GM12878 (cell line): ENCODE data around the gene TRIM60. TPM values are rescaled to one million over a fixed set of nuclear protein-coding genes. Genes with fewer than 3 reads are reported as not detected.

ENCODE experiments used
- ATAC-seq: fragments of 200-7000 bp; cut with Tn5 transposase; 3 replicates; pipeline ENCODE4 v1.9.1; 2020; ENCODE audit warnings: mild to moderate bottlenecking, moderate library complexity
- BruUV-seq: library from RNA; stranded (reverse); fragments of 400-500 nt; replicated peaks from 2 replicates; lab custom pipeline; 2021; lab: Mats Ljungman, UMichigan
- CTCF ChIA-PET: fragments of 300-600 bp; sonication (Branson Sonifier 250); formaldehyde crosslinking; extraction: SDS; loops from one replicate; lab custom pipeline; 2021; ENCODE audit warnings: inconsistent platforms; lab: Yijun Ruan, JAX
- POLR2A ChIA-PET: fragments of 350-600 bp; formaldehyde crosslinking; extraction: SDS; loops from one replicate; lab custom pipeline; 2021; ENCODE audit warnings: inconsistent platforms; lab: Charles Lee
- RAD21 ChIA-PET: fragments of 300-600 bp; sonication (Branson Sonifier 250); formaldehyde crosslinking; loops from one replicate; lab custom pipeline; 2023; ENCODE audit warnings: antibody characterized with exemption; ENCODE audit not compliant: unreplicated experiment; lab: Charles Lee
- SMC1A ChIA-PET: fragments of 300-600 bp; sonication (Branson Sonifier 250); formaldehyde crosslinking; loops from one replicate; lab custom pipeline; 2023; ENCODE audit not compliant: unreplicated experiment, uncharacterized antibody; lab: Charles Lee
- DNase-seq: peaks from one replicate; pipeline ENCODE4 v3.0.0-alpha.2; 2011; ENCODE audit warnings: low read depth, low spot score
- FAIRE-seq: peaks from 3 replicates; lab custom pipeline; 2011; peaks lifted over from hg19 to GRCh38; lab: Jason Lieb, UNC
- H2AFZ ChIP-seq: 2 replicates; pipeline ENCODE4 v1.6.0; 2011; ENCODE audit warnings: low read depth, low read length, control low read depth; ENCODE audit not compliant: control insufficient read depth
- H3K27ac ChIP-seq: 2 replicates; pipeline ENCODE4 v1.5.1; 2011; ENCODE audit warnings: control low read depth; ENCODE audit not compliant: control insufficient read depth, insufficient read depth
- H3K27me3 ChIP-seq, 2 experiments: replicated peaks in 1 of 2; 2 replicates each; pipeline versions ENCODE4 v1.6.0 to v1.6.1; 2011; ENCODE audit warnings: low read length in 1 of 2; ENCODE audit not compliant: control insufficient read depth in 2 of 2, insufficient read depth in 2 of 2
- H3K36me3 ChIP-seq, 2 experiments: 2 replicates each; pipeline ENCODE4 v1.5.1; 2011; ENCODE audit warnings: low read length in 1 of 2; ENCODE audit not compliant: control insufficient read depth in 2 of 2, insufficient read depth in 2 of 2
- H3K4me1 ChIP-seq: 2 replicates; pipeline ENCODE4 v1.6.1; 2011; ENCODE audit warnings: mild to moderate bottlenecking, low read length, moderate library complexity, mixed read lengths; ENCODE audit not compliant: control insufficient read depth, insufficient read depth
- H3K4me2 ChIP-seq: 2 replicates; pipeline ENCODE4 v1.6.0; 2011; ENCODE audit warnings: control low read depth; ENCODE audit not compliant: control insufficient read depth, insufficient read depth
- H3K4me3 ChIP-seq: fragments of 200-600 bp; sonication (generic); 2 replicates; pipeline ENCODE4 v1.5.1; 2016
- H3K79me2 ChIP-seq: 2 replicates; pipeline ENCODE4 v1.6.0; 2011; ENCODE audit warnings: low read length; ENCODE audit not compliant: control insufficient read depth, insufficient read depth
- H3K9ac ChIP-seq: 2 replicates; pipeline ENCODE4 v1.8.0; 2011; ENCODE audit warnings: low read length, control low read depth, mixed read lengths; ENCODE audit not compliant: control insufficient read depth, insufficient read depth
- H3K9me3 ChIP-seq: replicated peaks from 3 replicates; pipeline ENCODE4 v1.5.1; 2011; ENCODE audit warnings: mild to moderate bottlenecking, low read length; ENCODE audit not compliant: control insufficient read depth, insufficient read depth
- H4K20me1 ChIP-seq: 2 replicates; pipeline ENCODE4 v1.6.0; 2011; ENCODE audit not compliant: control insufficient read depth, insufficient read depth
- BCL11A ChIP-seq: IDR thresholded peaks from 2 replicates; pipeline ENCODE4 v1.6.1; 2011; ENCODE audit warnings: low read depth, low read length
- CBX3 ChIP-seq: fragments of 200-600 bp; sonication (generic); IDR thresholded peaks from 2 replicates; pipeline ENCODE4 v1.6.1; 2016; ENCODE audit warnings: low read depth, borderline replicate concordance
- CREB1 ChIP-seq: IDR thresholded peaks from 2 replicates; pipeline ENCODE4 v1.6.1; 2012; ENCODE audit warnings: low read depth, mild to moderate bottlenecking, inconsistent platforms
- HDAC2 ChIP-seq: fragments of 200-600 bp; sonication (generic); IDR thresholded peaks from 2 replicates; pipeline ENCODE4 v1.6.1; 2017
- HDAC6 ChIP-seq: fragments of 200-600 bp; sonication (generic); IDR thresholded peaks from one replicate; pipeline ENCODE4 v1.8.0; 2017; ENCODE audit warnings: antibody characterized with exemption; ENCODE audit not compliant: unreplicated experiment
- NFXL1 ChIP-seq: fragments of 450-650 bp; IDR thresholded peaks from 2 replicates; pipeline ENCODE4 v1.6.1; 2017; ENCODE audit warnings: antibody characterized with exemption, mild to moderate bottlenecking, borderline replicate concordance
- NFYB ChIP-seq: IDR thresholded peaks from 2 replicates; pipeline ENCODE4 v1.6.1; 2011; ENCODE audit warnings: low read depth, mild to moderate bottlenecking, low read length, improper control_type of control experiment, moderate library complexity; ENCODE audit not compliant: insufficient read depth
- POLR2AphosphoS2 ChIP-seq: IDR thresholded peaks from 2 replicates; pipeline ENCODE4 v1.6.1; 2011; ENCODE audit warnings: low read depth, mild to moderate bottlenecking, low read length, improper control_type of control experiment, moderate library complexity
- POLR2AphosphoS5 ChIP-seq: IDR thresholded peaks from 2 replicates; pipeline ENCODE4 v1.6.1; 2011; ENCODE audit warnings: mild to moderate bottlenecking, low read length, inconsistent platforms
- RBBP5 ChIP-seq: fragments of 200-600 bp; sonication (generic); conservative IDR thresholded peaks from 2 replicates; pipeline ENCODE4 v1.6.1; 2016
- SIN3A ChIP-seq: IDR thresholded peaks from 2 replicates; pipeline ENCODE4 v1.6.1; 2012; ENCODE audit warnings: low read depth, low read length, improper control_type of control experiment
- SUPT20H ChIP-seq: IDR thresholded peaks from 2 replicates; pipeline ENCODE4 v1.6.1; 2011; ENCODE audit warnings: low read depth, mild to moderate bottlenecking, low read length, moderate library complexity, borderline replicate concordance; ENCODE audit not compliant: control insufficient read depth
- ZNF24 ChIP-seq: fragments of 450-650 bp; IDR thresholded peaks from 2 replicates; pipeline ENCODE4 v1.6.1; 2017; ENCODE audit warnings: antibody characterized with exemption, mild to moderate bottlenecking
- WGBS: methylation state at CpG from one replicate; pipeline ENCODE4 v1.1.6; 2016; ENCODE audit warnings: low lambda C conversion rate; ENCODE audit not compliant: insufficient replicate concordance, insufficient coverage; ENCODE audit errors: missing lambda C conversion rate; 5-methylcytosine and 5-hydroxymethylcytosine counted together
- in situ Hi-C: fragments of 300-500 bp; cut with MboI; formaldehyde crosslinking; loops from 9 replicates; pipeline ENCODE4 v1.14.3; 2018; ENCODE audit warnings: mixed read lengths
- intact Hi-C: fragments of 100-400 bp; cut with micrococcal nuclease; formaldehyde crosslinking; loops from one replicate; pipeline ENCODE4 v1.14.2; 2022; ENCODE audit not compliant: unreplicated experiment
- polyA plus RNA-seq, 11 experiments: library from polyadenylated mRNA; depleted of rRNA in 4 of 11; unstranded in 6 of 11; stranded (reverse) in 5 of 11; fragments of >200 nt; fragmentation: Nextera tagmentation in 4 of 11; fragmentation: Illumina TruSeq in 1 of 11; extraction: Ambion mirVana in 4 of 11; extraction: Trizol in 1 of 11; gene quantifications; 1 replicate in 1 of 11; 2 replicates in 10 of 11; pipeline versions ENCODE4 v1.2.1 to v1.2.3, GENCODE V29; 2011 to 2016; ENCODE audit warnings: inconsistent platforms in 2 of 11, missing spikeins in 2 of 11, low read depth in 1 of 11
- total RNA-seq, 4 experiments: library from RNA; depleted of rRNA in 3 of 4; stranded (reverse); fragments of >200 nt in 3 of 4; fragmentation: Illumina TruSeq in 1 of 4; extraction: Trizol in 1 of 4; gene quantifications; 2 replicates each; pipeline versions ENCODE4 v1.2.1 to v1.2.3, GENCODE V29; 2013 to 2021
- TF ChIP-seq, protein P1 (sequence below): fragments of 450-650 bp; formaldehyde crosslinking; IDR thresholded peaks from 2 replicates; pipeline ENCODE4 v1.4.0; 2022; ENCODE audit warnings: mild to moderate bottlenecking, moderate library complexity

Gene TRIM60
- total and polyA plus RNA-seq, 10 of the 15 experiments (the other 5 are each of a cell fraction or from before 2014, with no cell fraction given) = not detected

DNA sequence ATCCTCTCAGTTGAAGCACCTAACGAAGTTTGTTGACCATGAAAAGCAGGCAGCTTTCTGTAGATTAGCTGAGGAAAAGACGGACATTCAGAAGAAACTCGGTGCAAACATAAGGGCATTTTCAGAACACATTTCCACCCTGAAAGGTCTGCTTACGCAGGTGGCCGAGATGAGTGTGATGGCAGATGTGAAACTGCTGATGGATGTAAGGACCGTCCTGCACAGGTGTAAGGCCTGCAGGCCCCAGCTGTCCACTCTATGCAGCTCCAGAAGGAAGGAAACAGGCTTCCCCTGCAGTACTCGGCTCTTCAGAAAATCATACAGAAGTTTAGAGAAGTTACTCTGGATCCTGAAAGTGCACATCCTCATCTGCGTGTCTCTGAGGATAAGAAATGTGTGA lies 20.8 kb upstream of the TRIM60 start:
- ChIA-PET CTCF (no interaction called here), SMC1A (no interaction called here), POLR2A (no interaction called here), RAD21 (no interaction called here)
- in situ Hi-C loops (no loop called here), intact Hi-C loops (no loop called here)
- DNase-seq (no peak), FAIRE-seq (no peak), ATAC-seq (no peak)
- 25% methylated on average over 8 of the region's 8 CpGs for WGBS
- H3K4me1 ChIP-seq = no peaks in the 10 kb centered on the region
- no peaks in the 10 kb centered on the region for H3K9me3 ChIP-seq
- H3K36me3 ChIP-seq = no peaks in the 10 kb centered on the region
- no peak overlapping the region for H3K4me2 ChIP-seq
- TF ChIP-seq NFXL1 (no peak), ZNF24 (no peak), POLR2AphosphoS2 (no peak), HDAC6 (no peak), NFYB (no peak), BCL11A (no peak), POLR2AphosphoS5 (no peak), CBX3 (no peak), SIN3A (no peak), CREB1 (no peak), SUPT20H (no peak), HDAC2 (no peak), RBBP5 (no peak)
- TF ChIP-seq, protein P1, sequence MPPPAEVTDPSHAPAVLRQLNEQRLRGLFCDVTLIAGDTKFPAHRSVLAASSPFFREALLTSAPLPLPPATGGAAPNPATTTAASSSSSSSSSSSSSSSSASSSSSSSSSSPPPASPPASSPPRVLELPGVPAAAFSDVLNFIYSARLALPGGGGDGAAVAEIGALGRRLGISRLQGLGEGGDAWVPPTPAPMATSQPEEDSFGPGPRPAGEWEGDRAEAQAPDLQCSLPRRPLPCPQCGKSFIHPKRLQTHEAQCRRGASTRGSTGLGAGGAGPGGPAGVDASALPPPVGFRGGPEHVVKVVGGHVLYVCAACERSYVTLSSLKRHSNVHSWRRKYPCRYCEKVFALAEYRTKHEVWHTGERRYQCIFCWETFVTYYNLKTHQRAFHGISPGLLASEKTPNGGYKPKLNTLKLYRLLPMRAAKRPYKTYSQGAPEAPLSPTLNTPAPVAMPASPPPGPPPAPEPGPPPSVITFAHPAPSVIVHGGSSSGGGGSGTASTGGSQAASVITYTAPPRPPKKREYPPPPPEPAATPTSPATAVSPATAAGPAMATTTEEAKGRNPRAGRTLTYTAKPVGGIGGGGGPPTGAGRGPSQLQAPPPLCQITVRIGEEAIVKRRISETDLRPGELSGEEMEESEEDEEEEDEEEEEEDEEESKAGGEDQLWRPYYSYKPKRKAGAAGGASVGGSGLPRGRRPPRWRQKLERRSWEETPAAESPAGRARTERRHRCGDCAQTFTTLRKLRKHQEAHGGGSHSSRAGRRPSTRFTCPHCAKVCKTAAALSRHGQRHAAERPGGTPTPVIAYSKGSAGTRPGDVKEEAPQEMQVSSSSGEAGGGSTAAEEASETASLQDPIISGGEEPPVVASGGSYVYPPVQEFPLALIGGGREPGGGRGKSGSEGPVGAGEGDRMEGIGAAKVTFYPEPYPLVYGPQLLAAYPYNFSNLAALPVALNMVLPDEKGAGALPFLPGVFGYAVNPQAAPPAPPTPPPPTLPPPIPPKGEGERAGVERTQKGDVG (CRISPR knock-in tag) = no peak
- H4K20me1 ChIP-seq = no peaks in the 10 kb centered on the region
- H2AFZ ChIP-seq = no peak overlapping the region
- H3K27me3 ChIP-seq = peaks cover 0 to 3% of the 10 kb centered on the region in 2 experiments; a peak in 1 of 4 replicates
- BruUV-seq = no TSS peak
- H3K27ac ChIP-seq = no peak overlapping the region
- no peak overlapping the region for H3K9ac ChIP-seq
- H3K4me3 ChIP-seq = no peak overlapping the region
- no peaks in the 10 kb centered on the region for H3K79me2 ChIP-seq
